GM20431 (cell line): ENCODE results near the gene ACAA2.

Experiments used
- in situ Hi-C: fragments of 300-500 bp; cut with MseI, MboI; formaldehyde crosslinking; loops from one replicate; pipeline ENCODE4 v1.15.0; 2020; ENCODE audit warnings: low sequenced_read_pairs; ENCODE audit not compliant: unreplicated experiment

Gene ACAA2

GRCh38 chr18:49747876-49748275, 65.5 kb downstream of the ACAA2 start:
- in situ Hi-C loops, result no loop called here

- in situ Hi-C loops, result no loop called here
Measured at GRCh38 chr18:49745045-49746014, 68.0 kb downstream of the ACAA2 start.

- in situ Hi-C loops, result no loop called here
Measured at GRCh38 chr18:49744376-49745008, 68.8 kb downstream of the ACAA2 start.

GRCh38 chr18:49743117-49743567, 70.2 kb downstream of the ACAA2 start:
- in situ Hi-C loops, result no loop called here

GRCh38 chr18:49742316-49743116, 70.8 kb downstream of the ACAA2 start:
- in situ Hi-C loops, result no loop called here

- in situ Hi-C loops, result no loop called here
Measured at GRCh38 chr18:49739275-49739674, 74.1 kb downstream of the ACAA2 start.

GRCh38 chr18:49738721-49739120, 74.6 kb downstream of the ACAA2 start:
- in situ Hi-C loops, result no loop called here

- in situ Hi-C loops, result no loop called here
Measured at GRCh38 chr18:49734836-49735235, 78.5 kb downstream of the ACAA2 start.

- in situ Hi-C loops, result no loop called here
Measured at GRCh38 chr18:49733896-49734585, 79.3 kb downstream of the ACAA2 start.

GRCh38 chr18:49733321-49733720, 80.0 kb downstream of the ACAA2 start:
- in situ Hi-C loops, result no loop called here
